Left ventricle myocardium inferior (tissue), 1 donor: ENCODE measurements around the gene TRIM5. TPM values are rescaled to one million over a fixed set of nuclear protein-coding genes. Genes with fewer than 3 reads are reported as not detected.
A peak's percentile ranks its signal among the peaks of the same experiment; 100 is the strongest.
"Not testable (repeated sequence)": the region's sequence is repeated elsewhere in the genome, so short reads cannot be mapped to it uniquely, and the experiment has no call there.

ENCODE experiments used
- DNase-seq: peaks from one replicate; pipeline ENCODE4 v3.0.0-alpha.2; 2020
- H3K27ac ChIP-seq: fragments of 200-600 bp; replicated peaks from 2 replicates; pipeline ENCODE4 v1.8.0; 2021
- H3K27me3 ChIP-seq: fragments of 200-600 bp; 2 replicates; pipeline ENCODE4 v1.8.0; 2021; ENCODE audit warnings: low read depth
- H3K36me3 ChIP-seq: fragments of 200-600 bp; 2 replicates; pipeline ENCODE4 v1.8.0; 2021
- H3K4me1 ChIP-seq: fragments of 200-600 bp; 2 replicates; pipeline ENCODE4 v1.8.0; 2021
- H3K4me3 ChIP-seq: fragments of 200-600 bp; 2 replicates; pipeline ENCODE4 v1.8.0; 2021; ENCODE audit warnings: mild to moderate bottlenecking, moderate library complexity
- H3K9me3 ChIP-seq: fragments of 200-600 bp; replicated peaks from 2 replicates; pipeline ENCODE4 v1.8.0; 2021
- CTCF ChIP-seq: fragments of 200-600 bp; IDR thresholded peaks from 2 replicates; pipeline ENCODE4 v1.8.0; 2021; ENCODE audit warnings: antibody characterized with exemption, mild to moderate bottlenecking, borderline replicate concordance
- intact Hi-C: fragments of 100-400 bp; cut with micrococcal nuclease; formaldehyde crosslinking; loops from one replicate; pipeline ENCODE4 v1.11.0; 2022
- long read RNA-seq: library from polyadenylated mRNA; unstranded; transcript quantifications from one replicate; pipeline ENCODE4 v2.0.0, GENCODE V29; 2021
- total RNA-seq: library from RNA; stranded (reverse); fragmentation: NEBNext Ultra II Directional; extraction: Animal tissue kit (Norgen Biotek cat#: 25700); gene quantifications from one replicate; pipeline ENCODE4 v1.2.1, GENCODE V29; 2021
- donor health status: DM: no; HTN: yes; CAD: no; lungs with severe emphysema.

TRIM5 gene
- 8.4 TPM for total RNA-seq
- long read RNA-seq, transcript TRIM5-202 (8 exons, 2,991 nt): major isoform, 6 of 14 reads
- long read RNA-seq, partial matches to known transcripts: 3 of 14 reads
- long read RNA-seq, other reads (novel, unspliced or antisense): 3 of 14 reads

- intact Hi-C loops: no loop called here
- Histone ChIP-seq H3K4me1 (peaks cover 40% of the 10 kb centered on the region), H3K9me3 (no peaks in the 10 kb centered on the region), H3K4me3 (peak within 1 kb of the TSS; percentile 71), H3K36me3 (peaks cover 3% of the 10 kb centered on the region), H3K27ac (peak within 1 kb of the TSS; percentile 96), H3K27me3 (no peaks in the 10 kb centered on the region)
- peak; percentile 83 for DNase-seq
- TF ChIP-seq CTCF: peak; percentile 72
Observed at GRCh38 chr11:5684646-5685362, at the start of gene TRIM5. TRIM5 (minus strand) TSS chr11:5685074; CDS start chr11:5680177, 4,897 bp downstream.

- DNase-seq: no peak
- no peak for TF ChIP-seq CTCF
Observed at GRCh38 chr11:5727691-5728090, 42.8 kb upstream of the TRIM5 start.

GRCh38 chr11:5726351-5726750 is 41.5 kb upstream of the TRIM5 start:
- no peaks in the 10 kb centered on the region for H3K27me3 ChIP-seq
- intact Hi-C loops: no loop called here
- no peak for TF ChIP-seq CTCF
- no peaks in the 10 kb centered on the region for H3K4me1 ChIP-seq
- no peaks in the 10 kb centered on the region for H3K9me3 ChIP-seq
- H3K36me3 ChIP-seq: no peaks in the 10 kb centered on the region
- H3K4me3 ChIP-seq: no peak overlapping the region
- no peak overlapping the region for H3K27ac ChIP-seq
- no peak for DNase-seq

More at GRCh38 chr11:5727691-5728090, 42.8 kb upstream of the TRIM5 start:
- intact Hi-C loops: no loop called here
- Histone ChIP-seq H3K36me3 (no peaks in the 10 kb centered on the region), H3K9me3 (no peaks in the 10 kb centered on the region), H3K4me1 (no peaks in the 10 kb centered on the region), H3K27me3 (no peaks in the 10 kb centered on the region), H3K27ac (no peak overlapping the region), H3K4me3 (no peak overlapping the region)

GRCh38 chr11:5722622-5723021 is 37.7 kb upstream of the TRIM5 start:
- H3K9me3 ChIP-seq: no peaks in the 10 kb centered on the region
- H3K36me3 ChIP-seq: no peaks in the 10 kb centered on the region
- TF ChIP-seq CTCF: no peak
- H3K27me3 ChIP-seq: no peaks in the 10 kb centered on the region
- DNase-seq: no peak
- H3K4me3 ChIP-seq: no peak overlapping the region
- H3K27ac ChIP-seq: no peak overlapping the region
- intact Hi-C loops: no loop called here
- H3K4me1 ChIP-seq: no peaks in the 10 kb centered on the region

GRCh38 chr11:5719703-5720495 is 35.0 kb upstream of the TRIM5 start:
- Histone ChIP-seq H3K27me3 (no peaks in the 10 kb centered on the region), H3K36me3 (no peaks in the 10 kb centered on the region), H3K4me3 (no peak overlapping the region), H3K4me1 (no peaks in the 10 kb centered on the region), H3K27ac (no peak overlapping the region), H3K9me3 (peaks cover 11% of the 10 kb centered on the region)
- TF ChIP-seq CTCF: no peak
- intact Hi-C loops: no loop called here
- DNase-seq: no peak

GRCh38 chr11:5716518-5716917 is 31.6 kb upstream of the TRIM5 start:
- H3K4me3 ChIP-seq, H3K27me3 ChIP-seq, DNase-seq, H3K36me3 ChIP-seq, H3K27ac ChIP-seq, intact Hi-C loops, H3K4me1 ChIP-seq: not testable (repeated sequence)
- H3K9me3 ChIP-seq: peaks cover 11% of the 10 kb centered on the region
